NT2/D1 (cell line): ENCODE measurements around the gene PRXL2C.

Experiments used
- SUZ12 ChIP-seq: IDR thresholded peaks from 2 replicates; pipeline ENCODE4 v1.6.1; 2011; ENCODE audit not compliant: insufficient read length, insufficient read depth; ENCODE audit errors: extremely low read depth
- YY1 ChIP-seq: IDR thresholded peaks from 2 replicates; pipeline ENCODE4 v1.6.1; 2011; ENCODE audit not compliant: insufficient read length, insufficient read depth
- ZNF274 ChIP-seq: IDR thresholded peaks from 2 replicates; pipeline ENCODE4 v1.6.1; 2011; ENCODE audit warnings: mild to moderate bottlenecking, low read depth, low read length

DNA sequence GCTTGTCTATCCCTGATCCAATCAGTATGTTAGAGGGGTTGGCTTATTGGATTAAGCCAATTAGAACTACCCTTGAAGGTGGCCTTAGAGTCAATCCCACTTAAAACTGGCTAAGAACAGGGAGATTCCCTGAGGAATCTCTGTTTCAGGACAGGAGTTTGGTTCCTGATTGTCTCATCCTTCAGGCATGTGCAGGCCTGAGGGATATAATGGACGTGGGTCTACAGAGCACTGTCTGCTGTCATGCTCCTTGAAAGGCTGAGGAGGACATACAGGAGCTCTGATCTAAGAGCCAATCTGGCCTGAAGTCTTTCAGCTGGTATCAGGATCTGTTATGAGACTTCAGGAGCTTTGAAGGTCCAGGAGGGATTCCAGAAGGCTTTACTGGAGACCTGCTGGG is 36.2 kb upstream of the PRXL2C start:
- TF ChIP-seq YY1: no peak
- no peak for TF ChIP-seq SUZ12
- no peak for TF ChIP-seq ZNF274
